Endometrial microvascular endothelial cells (primary cell): ENCODE data around the gene ACTL6B. TPM values are rescaled to one million over a fixed set of nuclear protein-coding genes. Genes with fewer than 3 reads are reported as not detected.
"Not testable (repeated sequence)": the region's sequence is repeated elsewhere in the genome, so short reads cannot be mapped to it uniquely, and the experiment has no call there.

Experiments used
- in situ Hi-C: cut with HindIII; loops from 2 replicates; pipeline ENCODE4 v1.10.0; 2017; ENCODE audit warnings: low sequenced_read_pairs, low pct_unique_long_range_greater_than_20kb; ENCODE audit errors: inconsistent ontology term
- total RNA-seq: library from RNA; depleted of rRNA; stranded (reverse); fragments of >200 nt; gene quantifications from one replicate; pipeline ENCODE4 v1.2.3, GENCODE V29; 2015; ENCODE audit errors: inconsistent ontology term

The ACTL6B gene
- total RNA-seq, 1 donor from 2014 or later = not detected

DNA sequence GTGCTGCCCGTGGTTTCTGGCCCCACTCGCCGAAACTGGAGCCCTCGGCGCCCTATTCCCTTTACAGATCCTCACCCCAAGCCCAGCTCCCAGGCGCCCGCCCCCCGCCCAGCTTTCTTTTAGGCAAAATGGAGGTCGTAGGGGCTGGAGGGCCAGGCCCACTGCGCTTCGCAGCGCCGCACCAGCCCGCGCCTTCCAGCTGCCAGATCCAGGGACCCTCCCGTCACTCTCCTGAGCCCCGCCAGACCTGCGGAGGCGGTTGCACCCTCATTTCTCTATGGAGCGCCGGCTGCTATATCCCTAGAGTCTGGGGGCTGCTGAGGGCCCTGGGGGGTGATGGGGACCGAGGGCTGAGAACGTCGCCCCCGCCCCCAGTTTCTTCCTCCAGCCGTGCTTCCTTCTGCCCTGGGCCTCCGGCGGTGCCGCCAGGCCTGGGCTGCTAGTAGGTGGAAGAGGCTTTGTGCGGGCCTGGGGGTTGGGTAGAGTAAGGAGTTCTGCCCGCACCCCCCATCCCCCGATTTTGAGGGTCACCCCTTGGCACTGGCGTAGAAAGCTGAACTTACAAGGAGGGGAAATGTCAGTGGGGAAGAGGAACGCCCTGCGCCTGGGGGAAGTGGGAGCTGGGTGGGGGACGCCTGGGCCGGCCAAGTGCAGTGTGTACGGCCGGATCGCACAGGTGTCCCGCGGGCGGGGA is 18.3 kb upstream of the ACTL6B start:
- in situ Hi-C loops = no loop called here

DNA sequence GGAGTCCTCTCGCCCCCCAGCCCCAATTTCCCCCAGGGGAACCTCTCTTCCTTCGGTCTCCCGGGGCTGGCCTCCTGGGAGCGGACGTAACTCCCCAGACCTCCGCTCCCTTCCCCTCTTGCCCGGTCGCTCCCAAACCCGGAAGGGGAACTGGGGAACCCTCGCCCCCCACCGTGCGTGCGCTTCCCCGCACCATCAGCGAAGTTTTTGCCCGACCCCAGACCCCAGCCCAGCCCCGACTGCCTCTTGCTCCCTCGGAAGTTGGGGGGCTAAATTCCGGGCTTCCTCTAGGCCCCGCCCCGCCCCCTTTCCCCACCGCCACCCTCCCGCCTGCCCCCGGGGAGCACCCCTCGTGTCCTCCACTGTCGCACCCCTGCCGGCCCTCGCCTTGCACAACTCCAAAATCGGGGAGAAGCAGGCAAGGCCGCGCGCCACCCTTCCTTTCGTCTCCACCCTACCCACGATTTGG is 17.7 kb upstream of the ACTL6B start:
- in situ Hi-C loops = no loop called here

DNA sequence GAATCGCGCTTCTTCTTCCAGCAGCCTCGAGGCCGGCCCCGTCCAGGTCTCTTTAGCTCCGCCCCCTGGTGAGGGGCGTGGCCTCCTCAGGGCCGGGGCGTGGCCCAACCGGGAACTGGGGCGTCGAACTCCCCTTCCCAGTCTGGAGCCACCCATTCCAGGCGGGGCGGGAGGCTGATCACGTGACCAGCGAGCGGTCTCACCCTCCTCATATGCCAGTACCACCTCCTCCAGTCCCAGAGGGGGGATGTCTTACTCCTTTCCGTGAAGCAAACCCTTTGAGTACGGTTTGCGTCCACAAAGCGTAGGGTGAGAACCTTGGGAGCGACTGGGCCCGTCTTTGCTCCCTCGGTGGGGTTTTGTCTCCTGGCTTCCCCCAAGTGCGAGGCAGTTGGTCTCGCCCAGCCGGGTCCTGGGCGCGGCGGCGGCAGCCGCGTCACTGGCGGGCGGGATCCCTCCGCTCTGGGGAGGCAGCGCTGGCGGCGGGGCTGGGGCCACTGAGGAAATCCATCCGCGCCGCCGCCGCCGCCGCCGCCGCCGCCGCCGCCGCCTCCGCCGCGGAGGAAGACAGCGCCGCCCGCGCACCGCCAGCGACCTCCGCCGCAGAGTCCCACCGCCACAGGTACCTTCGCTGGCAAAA is 17.2 kb upstream of the ACTL6B start, which contains the start of gene GNB2:
GNB2 (plus strand) TSS at position 439 of the 640 bp plus-strand sequence. CDS start 2,526 bp downstream, outside the sequence.
- in situ Hi-C loops = no loop called here

DNA sequence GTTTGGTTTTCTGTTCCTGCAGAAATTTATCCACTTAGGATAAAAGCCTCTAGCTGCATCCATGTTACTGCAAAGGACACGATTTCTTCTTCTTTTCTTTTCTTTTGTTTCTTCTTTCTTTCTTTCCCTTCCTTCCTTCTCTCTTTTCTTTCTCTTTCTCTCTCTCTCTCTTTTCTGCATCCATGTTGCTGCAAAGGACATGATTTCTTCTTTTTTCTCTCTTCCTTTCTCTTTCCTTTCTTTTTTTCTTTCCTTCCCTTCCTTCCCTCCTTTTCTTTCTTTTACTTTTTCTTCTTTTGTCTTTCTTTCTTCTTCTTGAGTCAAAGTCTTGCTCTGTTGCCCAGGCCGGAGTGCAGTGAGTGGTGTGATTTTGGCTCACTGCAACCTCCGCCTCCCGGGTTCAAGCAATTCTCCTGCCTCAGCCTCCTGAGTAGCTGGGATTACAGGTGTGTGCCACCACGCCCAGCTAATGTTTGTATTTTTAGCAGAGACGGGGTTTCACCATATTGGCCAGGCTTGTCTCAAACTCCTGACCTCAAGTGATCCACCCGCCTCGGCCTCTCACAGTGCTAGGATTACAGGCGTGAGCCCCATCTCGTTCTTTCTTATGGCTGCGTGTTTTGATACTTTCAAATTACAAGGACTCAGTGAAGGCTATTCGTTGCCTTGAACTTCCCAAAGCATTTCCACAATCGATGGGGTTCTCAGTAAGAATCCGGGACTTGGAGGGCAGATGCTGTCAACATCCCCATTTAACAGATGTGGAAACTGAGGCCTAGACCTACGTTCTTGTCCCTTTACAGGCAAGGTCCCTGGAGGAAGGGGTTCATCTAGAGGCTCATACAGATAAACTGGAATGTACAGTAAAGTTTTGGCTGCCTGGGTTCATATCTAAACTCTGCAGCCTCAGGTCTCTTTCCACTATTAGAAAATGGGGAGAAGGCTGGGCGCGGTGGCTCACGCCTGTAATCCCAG is 15.4 kb upstream of the ACTL6B start:
- in situ Hi-C loops = no loop called here

DNA sequence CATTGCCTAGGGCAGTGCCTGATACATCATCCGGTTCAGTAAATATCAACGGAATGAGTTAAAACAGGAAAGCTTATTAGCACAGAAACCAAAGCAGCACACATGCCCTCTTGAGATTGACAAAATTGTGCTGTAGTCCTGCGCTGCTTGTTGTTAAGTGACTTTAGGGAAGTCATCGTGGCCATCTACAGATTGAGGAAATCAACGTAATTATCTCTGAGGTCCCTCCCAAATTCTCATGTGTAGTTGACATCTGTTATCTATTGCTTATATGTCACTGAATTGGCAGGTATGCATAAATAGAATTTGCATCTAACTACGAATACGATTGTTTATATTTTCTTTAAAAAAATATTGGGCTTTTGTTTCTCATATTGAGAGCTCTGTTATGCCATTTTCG is 13.8 kb upstream of the ACTL6B start:
- in situ Hi-C loops = no loop called here

DNA sequence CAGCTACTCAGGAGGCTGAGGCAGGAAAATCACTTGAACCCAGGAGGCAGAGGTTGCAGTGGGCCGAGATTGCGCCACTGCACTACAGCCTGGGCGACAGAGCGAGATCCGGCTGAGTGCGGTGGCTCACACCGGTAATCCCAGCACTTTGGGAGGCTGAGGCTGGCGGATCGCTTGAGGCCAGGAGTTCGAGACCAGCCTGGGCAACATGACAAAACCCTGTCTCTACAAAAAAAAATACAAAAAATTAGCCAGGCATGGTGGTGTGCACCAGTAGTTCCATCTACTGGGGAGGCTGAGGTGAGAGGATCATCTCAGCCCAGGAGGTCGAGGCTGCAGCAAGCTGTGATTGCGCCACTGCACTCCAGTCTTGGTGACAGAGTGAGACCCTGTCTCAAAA is 12.9 kb upstream of the ACTL6B start:
- in situ Hi-C loops = not testable (repeated sequence)

DNA sequence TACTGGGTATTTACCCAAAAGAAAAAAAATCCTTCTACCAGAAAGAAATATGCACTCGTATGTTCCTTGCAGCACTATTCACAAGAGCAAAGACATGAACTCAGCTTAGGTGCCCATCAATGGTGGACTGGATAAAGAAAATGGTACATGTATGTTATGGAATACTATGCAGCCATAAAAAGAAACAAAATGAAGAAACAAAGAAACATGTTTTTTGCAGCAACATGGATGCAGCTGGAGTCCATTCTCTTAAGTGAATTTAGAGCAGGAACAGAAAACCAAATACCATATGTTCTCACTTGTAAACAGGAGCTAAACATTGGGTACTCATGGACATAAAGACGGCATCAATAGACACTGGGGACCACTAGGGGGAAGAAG is 11.8 kb upstream of the ACTL6B start:
- in situ Hi-C loops = no loop called here

DNA sequence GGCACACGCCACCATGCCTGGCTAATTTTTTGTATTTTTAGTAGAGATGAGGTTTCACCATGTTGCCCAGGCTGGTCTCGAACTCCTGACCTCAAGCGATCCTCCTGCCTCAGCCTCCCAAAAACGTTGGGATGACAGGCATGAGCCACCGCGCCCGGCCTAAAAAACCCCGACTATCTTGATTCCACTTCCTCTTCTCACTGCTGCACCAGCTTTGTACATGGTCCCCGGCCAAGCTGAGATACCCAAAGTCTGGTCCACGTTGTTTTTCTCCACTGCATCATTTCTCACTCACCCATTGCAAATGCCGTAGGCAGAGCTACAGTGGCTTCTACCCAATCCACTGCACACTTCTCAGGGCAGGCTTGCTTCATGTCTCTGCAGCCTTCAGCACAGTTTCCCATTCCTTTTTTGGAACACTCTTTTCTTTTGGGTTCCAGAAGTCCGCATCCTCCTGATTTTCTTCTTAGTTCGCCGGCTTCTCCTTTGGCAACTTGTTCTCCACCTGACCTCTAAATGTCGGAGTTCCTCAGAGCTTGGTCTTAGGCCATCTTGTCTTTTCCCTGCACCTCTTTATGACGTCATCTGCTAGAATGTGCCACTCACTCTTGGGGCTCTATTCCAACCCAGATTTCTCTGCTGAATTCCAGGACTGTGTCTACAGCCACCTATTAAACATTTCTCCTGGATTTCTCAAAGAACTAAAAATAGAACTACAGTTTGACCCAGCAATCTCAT is 11.3 kb upstream of the ACTL6B start:
- in situ Hi-C loops = no loop called here

DNA sequence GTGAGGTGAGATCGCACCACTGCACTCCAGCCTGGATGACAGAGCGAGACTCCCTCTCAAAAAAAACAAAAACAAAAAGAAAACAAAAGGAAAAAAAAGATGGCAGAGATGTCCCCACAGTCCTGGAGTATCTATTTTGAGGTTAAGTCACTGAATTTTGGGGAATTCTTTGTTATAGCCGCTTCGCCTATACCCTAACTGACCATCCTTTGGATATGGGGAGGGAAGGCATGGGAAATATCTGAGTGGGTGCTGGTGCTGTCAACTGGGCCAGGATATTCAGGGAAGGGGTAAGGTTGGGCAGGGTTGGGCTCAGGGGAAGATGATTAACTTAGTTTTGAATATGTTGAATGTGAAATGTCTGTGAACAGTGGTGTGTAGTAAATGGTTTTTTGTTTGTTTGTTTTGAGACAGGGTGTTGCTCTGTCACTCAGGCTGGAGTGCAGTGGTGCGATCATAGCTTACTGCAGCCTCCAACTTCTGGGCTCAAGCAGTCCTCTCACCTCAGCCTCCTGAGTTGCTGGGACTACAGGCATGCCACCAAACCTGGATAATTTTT is 9.0 kb upstream of the ACTL6B start:
- in situ Hi-C loops = no loop called here

DNA sequence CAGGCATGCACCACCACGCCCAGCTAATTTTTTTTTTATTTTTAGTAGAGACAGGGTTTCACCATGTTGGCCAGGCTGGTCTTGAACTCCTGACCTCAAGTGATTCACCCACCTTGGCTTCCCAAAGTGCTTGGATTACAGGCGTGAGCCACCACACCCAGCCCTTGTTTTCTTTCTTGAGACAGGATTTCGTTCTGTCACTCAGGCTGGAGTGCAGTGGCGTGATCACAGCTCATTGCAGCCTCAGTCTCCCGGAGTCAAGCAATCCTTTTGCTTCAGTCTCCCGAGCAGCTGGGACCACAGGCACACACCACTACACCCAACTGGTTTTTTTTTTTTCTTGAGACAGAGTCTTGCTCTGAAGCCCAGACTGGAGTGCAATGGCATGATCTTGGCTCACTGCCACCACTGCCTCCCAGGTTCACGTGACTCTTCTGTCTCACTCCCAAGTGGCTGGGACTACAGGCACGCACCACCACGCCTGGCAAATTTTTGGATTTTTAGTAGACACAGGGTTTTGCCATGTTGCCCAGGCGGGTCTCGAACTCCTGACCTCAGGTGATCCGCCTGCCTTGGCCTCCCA is 6.0 kb upstream of the ACTL6B start:
- in situ Hi-C loops = not testable (repeated sequence)

DNA sequence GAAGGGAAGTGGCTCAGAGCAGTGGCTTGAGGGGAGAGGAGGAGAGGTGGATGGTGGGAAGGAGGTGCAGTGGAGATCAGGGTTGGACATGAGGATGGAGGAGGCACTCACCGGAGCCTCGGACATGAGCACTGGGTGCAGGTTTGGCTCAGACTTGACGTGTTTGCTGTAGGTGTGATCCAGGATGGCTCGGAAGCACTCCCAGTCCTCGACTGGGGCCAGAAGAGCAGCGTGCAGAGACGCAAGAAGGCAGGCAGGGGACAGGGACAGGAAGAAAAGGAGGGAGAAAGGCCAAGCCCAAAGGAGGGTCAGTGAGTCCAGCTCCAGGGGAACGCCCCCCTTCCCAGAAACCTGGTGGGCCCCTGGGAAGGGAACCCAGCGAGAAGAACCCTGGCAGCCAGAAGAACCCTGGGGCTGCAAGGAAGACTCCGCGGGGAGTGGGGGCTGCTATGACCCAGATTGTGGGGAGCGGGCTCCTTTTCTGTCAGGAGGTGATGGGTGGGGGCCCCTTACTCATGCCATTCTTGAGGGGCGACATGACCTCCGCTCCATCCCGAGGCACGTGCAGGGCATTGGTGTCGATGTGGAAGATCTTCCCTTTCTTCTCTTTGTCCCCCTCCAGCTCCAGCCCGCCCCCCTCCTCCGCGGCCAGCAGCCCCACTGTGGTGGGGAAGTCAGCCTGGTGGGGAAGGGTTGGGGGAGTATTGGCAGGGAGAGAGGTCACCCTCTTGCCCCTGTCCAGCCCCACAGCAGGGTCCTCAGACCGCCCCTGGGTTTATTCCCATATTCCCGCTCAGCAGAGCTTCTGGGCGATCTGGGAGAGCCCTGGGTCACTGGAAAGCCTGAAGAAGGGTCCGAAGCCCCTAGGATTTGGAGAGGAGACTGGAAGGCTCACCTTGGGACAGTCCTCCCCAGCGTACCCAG is 1.1 kb downstream of the ACTL6B start:
- in situ Hi-C loops = no loop called here

DNA sequence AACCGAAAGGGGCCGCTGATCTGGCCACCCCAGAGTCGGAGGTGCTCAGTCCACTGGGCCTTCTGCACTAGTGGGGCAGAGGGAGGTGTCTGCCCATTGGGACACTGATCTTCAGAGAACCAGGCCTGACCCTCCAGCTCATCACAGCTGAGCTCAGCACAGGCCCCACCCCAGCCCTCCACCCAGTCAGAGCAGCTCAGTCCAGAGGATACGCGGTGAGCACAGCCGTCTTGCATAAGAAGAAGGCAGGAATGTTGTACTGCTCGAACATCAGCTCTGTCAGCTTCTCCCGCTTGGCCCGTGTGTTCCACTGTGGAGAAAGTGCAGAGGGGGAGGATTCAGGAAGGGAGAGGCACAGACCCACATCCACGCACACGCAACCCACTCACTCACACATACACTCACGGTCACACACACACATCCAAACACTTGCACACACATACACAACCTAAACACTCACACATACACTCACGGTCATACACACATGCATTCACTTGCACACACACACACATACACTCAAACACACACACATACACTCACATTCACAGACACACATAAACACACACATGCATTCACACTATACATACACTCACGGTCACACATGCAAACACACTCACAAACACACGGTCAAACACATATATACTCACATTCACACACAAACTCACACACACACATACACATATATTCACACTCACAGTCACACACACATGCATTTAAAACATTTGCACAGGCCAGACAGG is 6.3 kb downstream of the ACTL6B start:
- in situ Hi-C loops = no loop called here

DNA sequence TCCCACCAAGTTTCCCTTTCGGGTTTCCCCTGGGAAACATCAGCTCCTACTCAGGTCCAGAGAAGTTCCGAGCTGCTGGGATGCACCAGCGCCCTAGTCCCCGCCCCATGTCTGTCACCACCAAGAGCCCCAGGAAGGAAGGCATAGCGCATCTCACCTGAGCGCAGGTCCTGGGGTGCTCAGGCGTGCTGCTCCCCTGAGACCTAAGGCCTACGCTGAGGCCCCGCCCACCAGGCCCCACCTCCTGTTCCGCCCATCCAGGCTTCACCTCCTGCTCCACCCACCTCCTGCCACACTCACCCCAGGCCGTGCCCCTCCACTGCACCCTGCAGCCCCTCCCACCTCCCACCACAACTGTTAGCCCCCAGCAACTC is 13.7 kb downstream of the ACTL6B start:
- in situ Hi-C loops = no loop called here

DNA sequence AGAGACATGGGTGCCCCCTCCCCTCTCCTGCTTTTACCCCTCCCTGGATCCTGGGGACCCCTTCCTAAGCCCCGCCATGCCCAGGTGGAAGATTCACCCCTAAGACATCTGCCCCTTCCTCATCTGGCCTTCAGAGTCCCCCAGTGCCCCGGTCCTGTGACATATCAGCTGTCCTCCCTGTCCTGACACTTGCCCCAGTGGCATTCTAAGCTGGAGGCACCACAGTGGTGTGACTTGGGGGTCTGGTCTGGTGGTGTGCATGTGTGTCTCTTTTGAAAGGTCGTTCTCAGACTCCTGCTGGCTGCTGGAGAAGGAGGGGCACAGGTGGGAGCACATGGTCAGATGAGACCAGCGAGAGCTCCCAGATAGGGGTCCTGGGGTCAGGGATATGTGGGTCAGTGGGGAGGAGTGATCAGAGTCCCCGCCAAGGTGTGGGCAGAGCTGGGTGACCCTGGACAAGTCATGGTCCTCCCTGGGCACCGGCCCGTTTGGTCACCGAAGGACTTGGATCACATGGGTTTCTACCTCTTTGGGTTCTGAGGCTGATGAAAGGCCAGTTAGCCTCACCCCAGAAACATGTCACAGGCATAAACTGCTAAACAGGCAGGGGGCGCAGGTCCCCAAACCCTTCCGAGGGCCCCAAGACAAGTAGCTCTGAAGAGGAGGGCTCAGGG is 14.3 kb downstream of the ACTL6B start:
- in situ Hi-C loops = no loop called here

DNA sequence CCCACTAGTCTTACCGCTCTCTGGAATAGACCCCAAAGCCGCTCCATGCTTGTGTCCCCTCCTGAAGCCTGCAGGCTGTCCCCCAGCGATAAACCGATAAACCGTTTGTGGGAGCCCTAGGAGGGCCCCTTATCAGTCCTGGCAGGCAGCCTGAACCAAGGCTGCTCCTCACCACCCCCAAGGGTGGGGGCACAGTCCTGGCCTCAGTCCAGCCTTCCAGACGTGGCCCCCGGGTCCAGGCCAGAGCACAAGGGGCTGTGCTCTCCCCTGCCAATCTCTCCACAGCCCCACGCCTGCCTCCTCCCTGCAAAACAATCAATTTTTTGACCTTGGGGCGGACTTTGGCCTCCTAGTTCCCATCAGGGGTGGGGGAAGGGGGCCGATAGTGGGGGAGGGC is 14.8 kb downstream of the ACTL6B start, which contains the start of gene TFR2:
TFR2 (minus strand) TSS at position 90 of the 397 bp plus-strand sequence; CDS start at position 47, 43 bp downstream.
- in situ Hi-C loops = no loop called here
